Adrenal gland (tissue), 5 donors: ENCODE measurements around the gene PMEPA1.

ENCODE experiments used
- POLR2A ChIP-seq, 2 donors: fragments of 450-650 bp; IDR thresholded peaks; one replicate each; pipeline ENCODE4 v1.6.1; 2017; ENCODE audit warnings: antibody characterized with exemption in 2 of 2, mild to moderate bottlenecking in 2 of 2, moderate library complexity in 1 of 2
- TF ChIP-seq, protein P1 (sequence below), 6 experiments: fragments of 450-650 bp in 4 of 6; fragments of 200-600 bp in 2 of 6; sonication (generic) in 1 of 6; IDR thresholded peaks; 1 replicate in 5 of 6; 2 replicates in 1 of 6; pipeline versions ENCODE4 v1.5.1 to v1.8.0; 2016 to 2021; ENCODE audit warnings: antibody characterized with exemption in 6 of 6, mild to moderate bottlenecking in 2 of 6, moderate library complexity in 1 of 6
- donor health status: DM: no; HTN: no; CAD: no.

GRCh38 chr20:57747861-57748481 lies 38.2 kb upstream of the PMEPA1 start:
- no peak for TF ChIP-seq POLR2A (IDR thresholded peaks at IDR 0.05)
- TF ChIP-seq, protein P1, sequence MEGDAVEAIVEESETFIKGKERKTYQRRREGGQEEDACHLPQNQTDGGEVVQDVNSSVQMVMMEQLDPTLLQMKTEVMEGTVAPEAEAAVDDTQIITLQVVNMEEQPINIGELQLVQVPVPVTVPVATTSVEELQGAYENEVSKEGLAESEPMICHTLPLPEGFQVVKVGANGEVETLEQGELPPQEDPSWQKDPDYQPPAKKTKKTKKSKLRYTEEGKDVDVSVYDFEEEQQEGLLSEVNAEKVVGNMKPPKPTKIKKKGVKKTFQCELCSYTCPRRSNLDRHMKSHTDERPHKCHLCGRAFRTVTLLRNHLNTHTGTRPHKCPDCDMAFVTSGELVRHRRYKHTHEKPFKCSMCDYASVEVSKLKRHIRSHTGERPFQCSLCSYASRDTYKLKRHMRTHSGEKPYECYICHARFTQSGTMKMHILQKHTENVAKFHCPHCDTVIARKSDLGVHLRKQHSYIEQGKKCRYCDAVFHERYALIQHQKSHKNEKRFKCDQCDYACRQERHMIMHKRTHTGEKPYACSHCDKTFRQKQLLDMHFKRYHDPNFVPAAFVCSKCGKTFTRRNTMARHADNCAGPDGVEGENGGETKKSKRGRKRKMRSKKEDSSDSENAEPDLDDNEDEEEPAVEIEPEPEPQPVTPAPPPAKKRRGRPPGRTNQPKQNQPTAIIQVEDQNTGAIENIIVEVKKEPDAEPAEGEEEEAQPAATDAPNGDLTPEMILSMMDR (IDR thresholded peaks at IDR 0.05) = no peak
